MCF 10A (cell line): ENCODE data around the gene COG3. TPM values are rescaled to one million over a fixed set of nuclear protein-coding genes. Genes with fewer than 3 reads are reported as not detected.

ENCODE experiments used
- BruUV-seq: library from RNA; stranded (reverse); fragments of 400-500 nt; replicated peaks from 2 replicates; lab custom pipeline; 2021; lab: Mats Ljungman, UMichigan
- CTCF ChIA-PET: fragments of 300-600 bp; sonication (Branson Sonifier 250); formaldehyde crosslinking; extraction: SDS; loops from one replicate; lab custom pipeline; 2021; ENCODE audit warnings: antibody characterized with exemption, inconsistent platforms; lab: Yijun Ruan, JAX
- POLR2A ChIA-PET: fragments of 300-600, 350-650 bp; sonication (Branson Sonifier 250); formaldehyde crosslinking; extraction: SDS; loops from one replicate; lab custom pipeline; 2020; ENCODE audit warnings: antibody characterized with exemption, inconsistent platforms; lab: Yijun Ruan, JAX
- DNase-seq: peaks from one replicate; pipeline ENCODE4 v3.0.0-alpha.2; 2018; ENCODE audit not compliant: unreplicated experiment
- H3K27ac Mint-ChIP-seq: one replicate; pipeline ENCODE4 v1.8.0; 2022; ENCODE audit warnings: mild to moderate bottlenecking, low read depth, mixed read lengths; ENCODE audit not compliant: unreplicated experiment
- H3K27me3 Mint-ChIP-seq: one replicate; pipeline ENCODE4 v1.8.0; 2022; ENCODE audit warnings: mixed read lengths; ENCODE audit not compliant: insufficient read depth, unreplicated experiment
- H3K36me3 Mint-ChIP-seq: one replicate; pipeline ENCODE4 v1.8.0; 2022; ENCODE audit warnings: mild to moderate bottlenecking, moderate library complexity, mixed read lengths; ENCODE audit not compliant: insufficient read depth, unreplicated experiment
- H3K4me1 Mint-ChIP-seq: one replicate; pipeline ENCODE4 v1.8.0; 2022; ENCODE audit warnings: mixed read lengths; ENCODE audit not compliant: insufficient read depth, unreplicated experiment
- H3K4me3 Mint-ChIP-seq: one replicate; pipeline ENCODE4 v1.8.0; 2022; ENCODE audit warnings: mild to moderate bottlenecking, moderate library complexity, mixed read lengths; ENCODE audit not compliant: unreplicated experiment
- H3K9me3 Mint-ChIP-seq: one replicate; pipeline ENCODE4 v1.8.0; 2022; ENCODE audit warnings: mixed read lengths; ENCODE audit not compliant: unreplicated experiment
- intact Hi-C: fragments of 100-400 bp; cut with micrococcal nuclease; formaldehyde crosslinking; loops from 2 replicates; pipeline ENCODE4 v1.14.1; 2022
- total RNA-seq: library from RNA; stranded (reverse); gene quantifications from 2 replicates; pipeline ENCODE4 v1.2.3, GENCODE V29; 2022
- TF ChIP-seq, protein P1 (sequence below): fragments of 200-600 bp; IDR thresholded peaks from one replicate; pipeline ENCODE4 v1.8.0; 2022; ENCODE audit warnings: antibody characterized with exemption, mild to moderate bottlenecking; ENCODE audit not compliant: unreplicated experiment

The COG3 gene
- total RNA-seq, 1 experiment from 2014 or later = 44.1 TPM

DNA sequence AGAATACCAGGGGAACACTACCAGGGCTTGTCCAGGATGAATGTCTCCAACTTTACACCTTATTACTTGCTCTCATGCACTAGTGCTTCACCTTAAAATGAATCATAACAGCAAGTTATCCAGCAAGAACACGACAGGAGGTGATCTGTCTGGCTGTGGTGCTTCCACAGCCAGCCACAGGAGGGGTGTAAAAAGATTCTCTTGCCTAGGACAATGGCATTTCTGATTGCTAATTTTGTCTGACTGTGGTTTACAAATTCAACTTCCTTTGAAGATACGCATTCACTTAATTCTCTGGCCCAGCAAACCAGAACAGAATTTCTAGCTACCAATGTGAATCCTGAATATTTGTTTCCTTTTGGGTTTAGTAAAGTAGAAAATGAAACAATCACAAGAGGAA, 23.1 kb upstream of the COG3 start:
- no TSS peak for BruUV-seq
- CTCF ChIA-PET = interaction anchor here (0.6 to 1.0 kb wide), 4 partner anchors 14 to 70 kb away, joined by 3 to 10 read pairs (median 4); no protein-coding TSS in a partner anchor
- Mint-ChIP-seq H3K36me3 (no peaks in the 10 kb centered on the region), H3K4me1 (peaks cover 25% of the 10 kb centered on the region), H3K27ac (no peak overlapping the region), H3K9me3 (no peaks in the 10 kb centered on the region), H3K27me3 (no peaks in the 10 kb centered on the region), H3K4me3 (no peak overlapping the region)
- peak; percentile 56 for DNase-seq
- POLR2A ChIA-PET = interaction anchor here (1.0 to 1.4 kb wide), 2 partner anchors 9 to 23 kb away, joined by 5 to 6 read pairs; partner anchors contain the start of gene COG3
- TF ChIP-seq, protein P1, sequence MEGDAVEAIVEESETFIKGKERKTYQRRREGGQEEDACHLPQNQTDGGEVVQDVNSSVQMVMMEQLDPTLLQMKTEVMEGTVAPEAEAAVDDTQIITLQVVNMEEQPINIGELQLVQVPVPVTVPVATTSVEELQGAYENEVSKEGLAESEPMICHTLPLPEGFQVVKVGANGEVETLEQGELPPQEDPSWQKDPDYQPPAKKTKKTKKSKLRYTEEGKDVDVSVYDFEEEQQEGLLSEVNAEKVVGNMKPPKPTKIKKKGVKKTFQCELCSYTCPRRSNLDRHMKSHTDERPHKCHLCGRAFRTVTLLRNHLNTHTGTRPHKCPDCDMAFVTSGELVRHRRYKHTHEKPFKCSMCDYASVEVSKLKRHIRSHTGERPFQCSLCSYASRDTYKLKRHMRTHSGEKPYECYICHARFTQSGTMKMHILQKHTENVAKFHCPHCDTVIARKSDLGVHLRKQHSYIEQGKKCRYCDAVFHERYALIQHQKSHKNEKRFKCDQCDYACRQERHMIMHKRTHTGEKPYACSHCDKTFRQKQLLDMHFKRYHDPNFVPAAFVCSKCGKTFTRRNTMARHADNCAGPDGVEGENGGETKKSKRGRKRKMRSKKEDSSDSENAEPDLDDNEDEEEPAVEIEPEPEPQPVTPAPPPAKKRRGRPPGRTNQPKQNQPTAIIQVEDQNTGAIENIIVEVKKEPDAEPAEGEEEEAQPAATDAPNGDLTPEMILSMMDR = peak; percentile 29
- intact Hi-C loops = loop anchor here (1.0 kb wide), 1 partner anchor 23 kb away; the partner anchor contains the start of gene COG3

DNA sequence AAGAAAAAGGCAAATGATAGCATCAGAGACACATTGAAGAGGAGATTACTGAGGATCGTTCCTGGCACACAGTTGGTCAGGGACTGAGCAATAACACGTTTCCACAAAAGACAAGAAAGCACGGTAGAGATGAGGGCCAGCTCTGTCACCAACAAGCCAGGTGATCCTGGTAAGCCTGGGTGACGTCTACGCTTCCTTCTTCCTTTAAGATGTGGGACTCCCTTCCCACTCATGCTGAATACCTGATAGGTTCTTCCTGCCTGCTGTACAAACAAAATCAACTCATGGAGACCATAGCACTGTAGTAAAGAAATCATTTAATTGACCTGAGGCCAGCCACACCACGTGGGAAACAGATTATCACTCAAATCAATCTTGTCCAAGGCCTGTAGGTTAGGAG, 19.7 kb upstream of the COG3 start:
- H3K4me3 Mint-ChIP-seq = no peak overlapping the region
- BruUV-seq = no TSS peak
- DNase-seq = no peak
- intact Hi-C loops = no loop called here
- CTCF ChIA-PET = no interaction called here
- peaks cover 16% of the 10 kb centered on the region for H3K4me1 Mint-ChIP-seq
- no peaks in the 10 kb centered on the region for H3K9me3 Mint-ChIP-seq
- no peak overlapping the region for H3K27ac Mint-ChIP-seq
- no peaks in the 10 kb centered on the region for H3K36me3 Mint-ChIP-seq
- H3K27me3 Mint-ChIP-seq = no peaks in the 10 kb centered on the region
- TF ChIP-seq, protein P1 = no peak
- POLR2A ChIA-PET = no interaction called here

DNA sequence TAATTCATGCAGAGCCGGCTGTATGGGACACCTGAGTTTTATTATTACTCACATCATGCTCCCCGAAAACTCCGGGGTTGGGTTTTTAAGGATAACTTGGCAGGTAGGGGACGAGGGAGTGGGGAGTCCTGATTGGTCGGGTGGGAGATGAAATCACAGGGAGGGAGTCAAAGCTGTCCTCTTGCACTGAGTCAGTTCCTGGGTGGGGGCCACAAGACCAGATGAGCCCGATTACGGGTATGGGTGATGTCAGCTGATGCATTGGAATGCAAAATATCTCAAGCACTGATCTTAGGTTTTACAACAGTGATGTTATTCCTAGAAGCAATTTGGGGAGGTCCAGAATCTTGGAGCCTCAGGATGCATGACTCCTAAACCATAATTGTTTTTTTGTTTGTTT, 18.6 kb upstream of the COG3 start:
- H3K27me3 Mint-ChIP-seq = no peaks in the 10 kb centered on the region
- intact Hi-C loops = no loop called here
- no TSS peak for BruUV-seq
- CTCF ChIA-PET = no interaction called here
- no peaks in the 10 kb centered on the region for H3K9me3 Mint-ChIP-seq
- H3K4me3 Mint-ChIP-seq = no peak overlapping the region
- TF ChIP-seq, protein P1 = no peak
- POLR2A ChIA-PET = interaction anchor here (1.0 kb wide), 1 partner anchor 20 kb away, joined by 3 read pairs; no protein-coding TSS in a partner anchor
- peaks cover 6% of the 10 kb centered on the region for H3K4me1 Mint-ChIP-seq
- H3K27ac Mint-ChIP-seq = no peak overlapping the region
- no peaks in the 10 kb centered on the region for H3K36me3 Mint-ChIP-seq
- DNase-seq = no peak

DNA sequence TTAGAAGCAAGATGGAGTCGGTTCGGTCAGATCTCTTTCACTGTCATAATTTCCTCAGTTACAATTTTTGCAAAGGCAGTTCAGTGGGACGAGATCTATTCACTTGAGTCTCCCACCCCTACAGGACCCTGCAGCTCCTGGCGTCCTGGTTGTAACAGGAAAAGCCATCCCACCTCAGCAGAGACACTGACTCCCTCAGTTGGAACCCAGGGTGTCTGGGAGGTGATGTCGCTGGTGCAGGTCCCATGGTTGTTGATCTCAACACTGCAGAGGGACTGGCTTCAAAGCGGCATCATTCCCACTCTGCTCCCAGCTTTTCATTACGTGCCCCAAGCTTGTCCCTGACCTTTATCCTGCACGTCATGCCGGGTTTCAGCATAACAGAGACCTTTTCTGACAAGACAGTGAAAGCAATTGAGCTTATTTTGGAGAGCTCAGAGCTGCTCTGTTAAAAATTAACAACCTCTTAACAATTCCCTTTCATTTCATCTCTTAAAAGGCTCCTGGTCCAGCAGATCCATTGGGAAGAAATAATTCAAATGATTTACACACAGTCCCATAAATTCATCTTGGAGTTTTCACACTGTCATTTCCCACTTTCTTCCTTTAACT, 17.6 kb upstream of the COG3 start:
- DNase-seq = no peak
- no peaks in the 10 kb centered on the region for H3K27me3 Mint-ChIP-seq

More for the DNA sequence above, 17.6 kb upstream of the COG3 start:
- ChIA-PET POLR2A (interaction anchor here (0.8 to 1.8 kb wide), 3 partner anchors 18 to 166 kb away, joined by 3 to 5 read pairs (median 3); partner anchors contain the start of gene COG3), CTCF (interaction anchor here (0.6 to 0.9 kb wide), 2 partner anchors 76 to 432 kb away, joined by 3 read pairs; no protein-coding TSS in a partner anchor)
- no TSS peak for BruUV-seq
- TF ChIP-seq, protein P1 = no peak
- no peak overlapping the region for H3K4me3 Mint-ChIP-seq
- H3K4me1 Mint-ChIP-seq = no peaks in the 10 kb centered on the region
- H3K9me3 Mint-ChIP-seq = no peaks in the 10 kb centered on the region
- no peak overlapping the region for H3K27ac Mint-ChIP-seq
- intact Hi-C loops = no loop called here
- no peaks in the 10 kb centered on the region for H3K36me3 Mint-ChIP-seq
